C4-2B (cell line): ENCODE results near the gene BSG.
"Not testable (repeated sequence)": the region's sequence is repeated elsewhere in the genome, so short reads cannot be mapped to it uniquely, and the experiment has no call there.

ENCODE experiments used
- CTCF ChIP-seq: fragments of 450-650 bp; conservative IDR thresholded peaks from 2 replicates; pipeline ENCODE4 v1.5.1; 2017; ENCODE audit warnings: mild to moderate bottlenecking
- ZFX ChIP-seq: fragments of 450-650 bp; IDR thresholded peaks from 2 replicates; pipeline ENCODE4 v1.6.1; 2017

GRCh38 chr19:629515-629914 is 57.1 kb downstream of the BSG start:
- TF ChIP-seq CTCF, ZFX: not testable (repeated sequence)
